ENCODE results near the gene CD46. TPM values are rescaled to one million over a fixed set of nuclear protein-coding genes. Genes with fewer than 3 reads are reported as not detected.

The CD46 gene
- total and polyA plus RNA-seq, 12 donors = 44.0 to 114 (median 94.6) TPM

GRCh38 chr1:207832796-207833195 is 80.9 kb downstream of the CD46 start:
- ATAC-seq = no peak
- no peak for DNase-seq
- peaks cover 0 to 15% (median 0%) of the 10 kb centered on the region in 9 donors for H3K36me3 ChIP-seq
- no peak for TF ChIP-seq CTCF (IDR thresholded peaks at IDR 0.05)
- peaks cover 22 to 97% (median 91%) of the 10 kb centered on the region in 9 donors for H3K4me1 ChIP-seq
- H3K9me3 ChIP-seq = no peaks in the 10 kb centered on the region
- 94 to 95% methylated on average over 8 of the region's 8 CpGs for WGBS, 2 donors
- no peaks in the 10 kb centered on the region for H3K27me3 ChIP-seq
- no peak overlapping the region for H3K4me3 ChIP-seq
- intact Hi-C loops (cut with DNase I) = loop anchor here in 3 of 10 donors (2.0 to 10.0 kb wide), 3 partner anchors 34 to 412 kb away; partner anchors contain the start of gene PLXNA2 (in 1 of the 3)
- peak overlapping the region in 7 of 10 donors; percentile 18 to 100 (median 46) for H3K27ac ChIP-seq

GRCh38 chr1:207833381-207833780 is 81.5 kb downstream of the CD46 start:
- Histone ChIP-seq H3K27me3 (no peaks in the 10 kb centered on the region), H3K4me1 (peaks cover 27 to 97% (median 91%) of the 10 kb centered on the region in 9 donors), H3K36me3 (peaks cover 0 to 15% (median 0%) of the 10 kb centered on the region in 9 donors), H3K4me3 (no peak overlapping the region), H3K27ac (peak overlapping the region in 6 of 10 donors; percentile 14 to 96 (median 42)), H3K9me3 (no peaks in the 10 kb centered on the region)
- ATAC-seq = no peak
- intact Hi-C loops (cut with DNase I) = loop anchor here in 3 of 10 donors (2.0 to 10.0 kb wide), 3 partner anchors 33 to 411 kb away; partner anchors contain the start of gene PLXNA2 (in 1 of the 3)
- no peak for TF ChIP-seq CTCF (IDR thresholded peaks at IDR 0.05)
- WGBS, 2 donors = 70 to 80% methylated on average over 6 of the region's 6 CpGs
- no peak for DNase-seq

- Histone ChIP-seq H3K4me3 (no peak overlapping the region), H3K36me3 (peaks cover 0 to 16% (median 0%) of the 10 kb centered on the region in 9 donors), H3K27ac (peak overlapping the region in 7 of 10 donors; percentile 14 to 96 (median 38)), H3K27me3 (no peaks in the 10 kb centered on the region), H3K4me1 (peaks cover 32 to 97% (median 92%) of the 10 kb centered on the region in 9 donors), H3K9me3 (no peaks in the 10 kb centered on the region)
- intact Hi-C loops (cut with DNase I) = loop anchor here in 3 of 10 donors (2.0 to 10.0 kb wide), 3 partner anchors 33 to 411 kb away; partner anchors contain the start of gene PLXNA2 (in 1 of the 3)
- no peak for DNase-seq
- ATAC-seq = no peak
- 82 to 91% methylated on average over 7 of the region's 7 CpGs for WGBS, 2 donors
- TF ChIP-seq CTCF (IDR thresholded peaks at IDR 0.05) = no peak
Observed at GRCh38 chr1:207833956-207834660, 82.3 kb downstream of the CD46 start.

- H3K27ac ChIP-seq = peak overlapping the region in 9 of 10 donors; percentile 6 to 96 (median 46)
- ATAC-seq (no peak), DNase-seq (no peak)
- no peaks in the 10 kb centered on the region for H3K27me3 ChIP-seq
- intact Hi-C loops (cut with DNase I) = loop anchor here in 1 of 10 donors (10.0 kb wide), 1 partner anchor 409 kb away; the partner anchor contains the start of gene PLXNA2
- peaks cover 25 to 98% (median 85%) of the 10 kb centered on the region in 9 donors for H3K4me1 ChIP-seq
- no peak for TF ChIP-seq CTCF (IDR thresholded peaks at IDR 0.05)
- H3K36me3 ChIP-seq = peaks cover 0 to 24% (median 0%) of the 10 kb centered on the region in 9 donors
- WGBS, 2 donors = 65 to 76% methylated on average over 6 of the region's 6 CpGs
- H3K4me3 ChIP-seq = no peak overlapping the region
- no peaks in the 10 kb centered on the region for H3K9me3 ChIP-seq
Observed at GRCh38 chr1:207835958-207836357, 84.1 kb downstream of the CD46 start.
